Right renal pelvis (tissue), 4 donors: Measurements from ENCODE around the gene DNAAF8. TPM values are rescaled to one million over a fixed set of nuclear protein-coding genes. Genes with fewer than 3 reads are reported as not detected.

Experiments
- DNase-seq, 4 donors: peaks; one replicate each; pipeline ENCODE4 v3.0.0-alpha.2; 2013; ENCODE audit warnings: low read depth in 4 of 4, low spot score in 3 of 4, missing footprints in 1 of 4
- polyA plus RNA-seq, 4 donors: library from polyadenylated mRNA; unstranded; fragments of 120-200 nt; gene quantifications; one replicate each; pipeline ENCODE4 v1.2.1, GENCODE V29; 2013; ENCODE audit not compliant: insufficient read length in 4 of 4

DNAAF8 gene
- polyA plus RNA-seq, 4 donors = 2.1 to 2.5 (median 2.3) TPM

GRCh38 chr16:4748682-4749411 is 14.5 kb downstream of the DNAAF8 start:
- no peak for DNase-seq

GRCh38 chr16:4749700-4750257 is 15.4 kb downstream of the DNAAF8 start:
- DNase-seq = no peak

- DNase-seq = no peak
Observed at GRCh38 chr16:4750896-4751295, 16.6 kb downstream of the DNAAF8 start.

- no peak for DNase-seq
Observed at GRCh38 chr16:4752351-4753100, 18.2 kb downstream of the DNAAF8 start.

- DNase-seq = no peak
Observed at GRCh38 chr16:4753227-4753626, 18.9 kb downstream of the DNAAF8 start.

GRCh38 chr16:4754865-4755264 is 20.5 kb downstream of the DNAAF8 start:
- no peak for DNase-seq

- DNase-seq = no peak
Observed at GRCh38 chr16:4755687-4756086, 21.4 kb downstream of the DNAAF8 start.

- no peak for DNase-seq
Observed at GRCh38 chr16:4760221-4760910, 26.0 kb downstream of the DNAAF8 start.

GRCh38 chr16:4762205-4762604 is 27.9 kb downstream of the DNAAF8 start:
- no peak for DNase-seq

- DNase-seq = no peak
Observed at GRCh38 chr16:4763791-4764190, 29.5 kb downstream of the DNAAF8 start.

GRCh38 chr16:4765511-4766474 is 31.5 kb downstream of the DNAAF8 start:
- DNase-seq = no peak

GRCh38 chr16:4766875-4767628 is 32.7 kb downstream of the DNAAF8 start, which contains the start of gene ZNF500:
TSS of gene ZNF500 (minus strand) at chr16:4767162. CDS start at chr16:4765978, 1,184 bp downstream.
- DNase-seq = peak; percentile 90 to 94 (median 91)

GRCh38 chr16:4767872-4768548 is 33.7 kb downstream of the DNAAF8 start:
- DNase-seq = no peak

- peak; percentile 90 to 93 (median 90) for DNase-seq
Observed at GRCh38 chr16:4768549-4769305, 34.4 kb downstream of the DNAAF8 start.

GRCh38 chr16:4769306-4769638 is 34.9 kb downstream of the DNAAF8 start:
- no peak for DNase-seq

GRCh38 chr16:4771646-4772045 is 37.3 kb downstream of the DNAAF8 start:
- DNase-seq = no peak

GRCh38 chr16:4772351-4772750 is 38.0 kb downstream of the DNAAF8 start:
- DNase-seq = no peak

- DNase-seq = no peak
Observed at GRCh38 chr16:4775005-4775404, 40.7 kb downstream of the DNAAF8 start.
